Ishikawa (cell line): Measurements from ENCODE around the gene PLEKHG4.

Experiments
- CEBPB ChIP-seq: IDR thresholded peaks from 2 replicates; pipeline ENCODE4 v1.6.1; 2012
- EP300 ChIP-seq: IDR thresholded peaks from 2 replicates; pipeline ENCODE4 v1.6.1; 2012; ENCODE audit warnings: borderline replicate concordance
- MAX ChIP-seq: IDR thresholded peaks from 2 replicates; pipeline ENCODE4 v1.6.1; 2012
- NFIC ChIP-seq: IDR thresholded peaks from 2 replicates; pipeline ENCODE4 v1.6.1; 2012
- REST ChIP-seq: IDR thresholded peaks from 2 replicates; pipeline ENCODE4 v1.6.1; 2012; ENCODE audit warnings: low read depth, mild to moderate bottlenecking
- TCF12 ChIP-seq: IDR thresholded peaks from 2 replicates; pipeline ENCODE4 v1.6.1; 2012; ENCODE audit warnings: low read depth
- TEAD4 ChIP-seq: IDR thresholded peaks from 2 replicates; pipeline ENCODE4 v1.6.1; 2012
- USF1 ChIP-seq: IDR thresholded peaks from 2 replicates; pipeline ENCODE4 v1.6.1; 2012
- YY1 ChIP-seq: IDR thresholded peaks from 2 replicates; pipeline ENCODE4 v1.6.1; 2012; ENCODE audit warnings: low read depth
- ZBTB7A ChIP-seq: IDR thresholded peaks from 2 replicates; pipeline ENCODE4 v1.6.1; 2012; ENCODE audit warnings: low read depth

- TF ChIP-seq YY1 = no peak
- TF ChIP-seq MAX = no peak
- TF ChIP-seq USF1 = no peak
- no peak for TF ChIP-seq NFIC
- TF ChIP-seq REST = no peak
- no peak for TF ChIP-seq EP300
- TF ChIP-seq TCF12 = no peak
- TF ChIP-seq ZBTB7A = no peak
- no peak for TF ChIP-seq TEAD4
- TF ChIP-seq CEBPB = no peak
Measured at GRCh38 chr16:67287960-67288359, 8.6 kb downstream of the PLEKHG4 start.
